ENCODE data around the gene PRR20B. TPM values are rescaled to one million over a fixed set of nuclear protein-coding genes. Genes with fewer than 3 reads are reported as not detected.
"Not testable (repeated sequence)": the region's sequence is repeated elsewhere in the genome, so short reads cannot be mapped to it uniquely, and the experiment has no call there.

Gene PRR20B
- not detected for polyA plus RNA-seq (2012; ENCODE audit: low read depth, missing spikeins)

DNA sequence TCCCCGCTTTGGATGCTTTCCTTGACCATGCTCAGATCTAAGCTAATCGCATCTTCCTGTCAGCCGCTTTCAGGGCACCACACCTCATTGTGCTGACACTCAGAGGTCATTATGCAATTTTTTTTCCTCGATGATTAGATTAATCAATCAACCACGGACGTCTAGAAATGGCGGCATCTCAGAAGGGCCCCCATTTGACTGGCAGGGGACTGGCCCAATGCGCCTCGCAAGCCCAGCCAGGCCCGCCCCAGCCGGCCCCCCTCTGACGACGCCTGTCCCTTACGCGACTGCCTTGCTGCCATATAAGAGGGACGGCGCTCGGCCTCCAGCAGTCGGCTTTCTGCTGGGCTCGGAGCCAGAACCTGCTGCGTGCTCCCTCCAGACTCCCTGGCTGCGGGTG, at the start of gene PRR20B:
Gene PRR20B, plus strand, starts transcription at position 301 of the 400 bp plus-strand sequence. CDS start 387 bp downstream, outside the sequence.
- DNase-seq (ENCODE audit: insufficient read length, low spot score); FAIRE-seq: not testable (repeated sequence)

GRCh38 chr13:57114945-57115344, 32.3 kb upstream of the PRR20B start:
- DNase-seq (ENCODE audit: insufficient read length, low spot score) (no peak), FAIRE-seq (no peak)
- no peak for TF ChIP-seq PAX5 (IDR thresholded peaks at IDR 0.05; ENCODE audit: insufficient read depth, low read length, severe bottlenecking)
- TF ChIP-seq SPI1 (IDR thresholded peaks at IDR 0.05; ENCODE audit: low read depth, low read length): no peak
- no peak for TF ChIP-seq TAF1 (IDR thresholded peaks at IDR 0.05; ENCODE audit: low read depth, low read length)
- no peak for TF ChIP-seq POLR2AphosphoS5 (IDR thresholded peaks at IDR 0.05; ENCODE audit: low read depth, low read length)
- no peak for TF ChIP-seq POLR2A (IDR thresholded peaks at IDR 0.05; ENCODE audit: low read depth, low read length)
- no peak for TF ChIP-seq POU2F2 (IDR thresholded peaks at IDR 0.05; ENCODE audit: low read depth, low read length)

GRCh38 chr13:57123681-57124080, 23.6 kb upstream of the PRR20B start:
- TF ChIP-seq SPI1 (IDR thresholded peaks at IDR 0.05; ENCODE audit: low read depth, low read length): no peak
- no peak for FAIRE-seq
- DNase-seq (ENCODE audit: insufficient read length, low spot score): no peak

- TF ChIP-seq POLR2A (IDR thresholded peaks at IDR 0.05; ENCODE audit: low read depth, low read length) (no peak), SPI1 (IDR thresholded peaks at IDR 0.05; ENCODE audit: low read depth, low read length) (no peak), TAF1 (IDR thresholded peaks at IDR 0.05; ENCODE audit: low read depth, low read length) (no peak)
- DNase-seq (ENCODE audit: insufficient read length, low spot score) (no peak), FAIRE-seq (no peak)
Observed at GRCh38 chr13:57128909-57129308, 18.4 kb upstream of the PRR20B start.

DNA sequence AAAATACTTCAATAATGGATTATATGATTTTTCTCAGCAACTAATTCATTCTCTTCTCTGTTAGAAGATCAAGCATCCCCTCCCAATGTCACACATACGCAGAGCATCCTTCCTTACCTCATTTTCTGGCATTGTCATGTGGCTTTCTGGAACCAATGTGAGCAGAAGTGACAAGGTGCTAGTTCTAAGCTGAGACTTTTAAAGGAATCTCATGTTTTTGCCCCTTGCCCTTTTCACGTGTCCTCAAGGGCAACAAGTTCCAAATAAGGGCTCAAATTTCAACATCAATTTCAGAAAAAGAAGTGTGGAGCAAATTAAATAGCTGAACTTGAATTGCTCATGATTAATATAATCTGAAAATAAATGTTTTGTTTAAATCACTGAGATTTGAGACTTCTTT, 11.2 kb upstream of the PRR20B start:
- no peak for TF ChIP-seq POU2F2 (IDR thresholded peaks at IDR 0.05; ENCODE audit: low read depth, low read length)
- TF ChIP-seq TAF1 (IDR thresholded peaks at IDR 0.05; ENCODE audit: low read depth, low read length): no peak
- TF ChIP-seq SPI1 (IDR thresholded peaks at IDR 0.05; ENCODE audit: low read depth, low read length): no peak
- TF ChIP-seq POLR2A (IDR thresholded peaks at IDR 0.05; ENCODE audit: low read depth, low read length): no peak
- no peak for TF ChIP-seq PAX5 (IDR thresholded peaks at IDR 0.05; ENCODE audit: insufficient read depth, low read length, severe bottlenecking)
- TF ChIP-seq POLR2AphosphoS5 (IDR thresholded peaks at IDR 0.05; ENCODE audit: low read depth, low read length): no peak
- DNase-seq (ENCODE audit: insufficient read length, low spot score): no peak
- FAIRE-seq: no peak

DNA sequence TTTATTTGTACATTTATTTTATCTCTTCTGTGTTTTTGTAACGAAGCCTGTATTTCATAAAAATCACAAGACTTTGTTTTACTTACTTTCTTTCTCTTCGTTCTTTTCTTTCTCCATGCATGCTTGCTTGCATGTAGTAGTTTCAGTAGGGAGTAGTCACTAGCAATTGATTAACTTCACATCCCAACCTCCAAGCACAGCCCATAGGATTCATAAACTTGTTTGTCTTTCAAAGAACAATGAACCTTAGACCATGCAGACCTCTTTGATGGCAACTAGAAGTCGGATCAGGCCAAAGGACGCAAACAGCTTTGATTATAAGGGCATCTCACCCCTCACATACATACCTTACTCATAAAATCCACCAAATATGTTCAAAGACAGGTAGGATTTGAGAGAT, 9.7 kb upstream of the PRR20B start:
- TF ChIP-seq TAF1 (IDR thresholded peaks at IDR 0.05; ENCODE audit: low read depth, low read length) (no peak), PAX5 (IDR thresholded peaks at IDR 0.05; ENCODE audit: insufficient read depth, low read length, severe bottlenecking) (no peak), POLR2AphosphoS5 (IDR thresholded peaks at IDR 0.05; ENCODE audit: low read depth, low read length) (no peak)
- DNase-seq (ENCODE audit: insufficient read length, low spot score): no peak
- FAIRE-seq: no peak

DNA sequence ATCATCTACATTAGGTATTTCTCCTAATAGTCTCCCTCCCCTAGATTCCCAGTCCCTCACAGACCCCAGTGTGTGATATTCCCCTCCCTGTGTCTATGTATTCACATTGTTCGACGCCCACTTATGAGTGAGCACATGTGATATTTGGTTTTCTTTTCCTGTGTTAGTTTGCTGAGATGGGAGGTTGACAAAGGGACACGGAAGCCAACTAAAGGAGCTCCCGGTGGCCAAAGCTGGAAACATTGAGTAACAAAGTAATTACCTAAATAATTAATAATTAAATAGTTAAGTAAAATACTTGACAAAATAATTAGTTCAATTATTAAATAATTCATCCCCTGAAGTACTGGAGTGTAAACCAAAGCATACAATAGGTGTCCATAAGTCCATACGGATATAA, 8.3 kb upstream of the PRR20B start:
- TF ChIP-seq POLR2A (IDR thresholded peaks at IDR 0.05; ENCODE audit: low read depth, low read length) (no peak), SPI1 (IDR thresholded peaks at IDR 0.05; ENCODE audit: low read depth, low read length) (no peak), POU2F2 (IDR thresholded peaks at IDR 0.05; ENCODE audit: low read depth, low read length) (no peak), PAX5 (IDR thresholded peaks at IDR 0.05; ENCODE audit: insufficient read depth, low read length, severe bottlenecking) (no peak), POLR2AphosphoS5 (IDR thresholded peaks at IDR 0.05; ENCODE audit: low read depth, low read length) (no peak), TAF1 (IDR thresholded peaks at IDR 0.05; ENCODE audit: low read depth, low read length) (no peak)
- no peak for FAIRE-seq
- DNase-seq (ENCODE audit: insufficient read length, low spot score): no peak

GRCh38 chr13:57139781-57140180, 7.5 kb upstream of the PRR20B start:
- not testable (repeated sequence) for FAIRE-seq; DNase-seq (ENCODE audit: insufficient read length, low spot score)

- not testable (repeated sequence) for FAIRE-seq; DNase-seq (ENCODE audit: insufficient read length, low spot score)
Observed at GRCh38 chr13:57140235-57140968, 6.9 kb upstream of the PRR20B start, which contains the start of gene PRR20A. PRR20A (plus strand) TSS chr13:57140918; CDS start chr13:57141305, 387 bp downstream.

- FAIRE-seq; DNase-seq (ENCODE audit: insufficient read length, low spot score): not testable (repeated sequence)
Observed at GRCh38 chr13:57148106-57148505, 818 bp downstream of the PRR20B start.

- DNase-seq (ENCODE audit: insufficient read length, low spot score); FAIRE-seq: not testable (repeated sequence)
Observed at GRCh38 chr13:57153761-57154160, 6.5 kb downstream of the PRR20B start, which contains the start of gene PRR20C. PRR20C (plus strand) TSS chr13:57154061; CDS start chr13:57154448, 387 bp downstream.

GRCh38 chr13:57160332-57160731, 13.0 kb downstream of the PRR20B start, which contains the start of gene PRR20D:
PRR20D (plus strand) TSS chr13:57160632; CDS start chr13:57161019, 387 bp downstream.
- DNase-seq (ENCODE audit: insufficient read length, low spot score); FAIRE-seq: not testable (repeated sequence)

GRCh38 chr13:57166897-57167296, 19.6 kb downstream of the PRR20B start, which contains the start of gene PRR20E:
PRR20E (plus strand) TSS chr13:57167197; CDS start chr13:57167584, 387 bp downstream.
- DNase-seq (ENCODE audit: insufficient read length, low spot score); FAIRE-seq: not testable (repeated sequence)
